ENCODE results near the gene EFCAB5.
A peak's percentile ranks its signal among the peaks of the same experiment; 100 is the strongest.
"Not testable (repeated sequence)": the region's sequence is repeated elsewhere in the genome, so short reads cannot be mapped to it uniquely, and the experiment has no call there.

The EFCAB5 gene

GRCh38 chr17:30095507-30096244 is 154.2 kb downstream of the EFCAB5 start:
- DNase-seq (ENCODE audit: low read depth) = peak; percentile 75

GRCh38 chr17:30101686-30102390 is 160.4 kb downstream of the EFCAB5 start:
- no peak for DNase-seq (ENCODE audit: low read depth)

- DNase-seq (ENCODE audit: low read depth) = no peak
Measured at GRCh38 chr17:30103921-30104320, 162.5 kb downstream of the EFCAB5 start.

- DNase-seq (ENCODE audit: low read depth) = peak; percentile 87
Measured at GRCh38 chr17:30104575-30105339, 163.3 kb downstream of the EFCAB5 start.

GRCh38 chr17:30112794-30113193 is 171.4 kb downstream of the EFCAB5 start:
- DNase-seq (ENCODE audit: low read depth) = no peak

- DNase-seq (ENCODE audit: low read depth) = peak; percentile 13
Measured at GRCh38 chr17:30113213-30113612, 171.8 kb downstream of the EFCAB5 start.

- no peak for DNase-seq (ENCODE audit: low read depth)
Measured at GRCh38 chr17:30116345-30116660, 174.9 kb downstream of the EFCAB5 start.

GRCh38 chr17:30116661-30117551 is 175.5 kb downstream of the EFCAB5 start, which contains the start of gene NSRP1:
NSRP1 (plus strand) TSS chr17:30116816; CDS start chr17:30116844, 28 bp downstream.
- peak; percentile 94 for DNase-seq (ENCODE audit: low read depth)

- DNase-seq (ENCODE audit: low read depth) = no peak
Measured at GRCh38 chr17:30117675-30118081, 176.2 kb downstream of the EFCAB5 start.

- not testable (repeated sequence) for DNase-seq (ENCODE audit: low read depth)
Measured at GRCh38 chr17:30118635-30119034, 177.2 kb downstream of the EFCAB5 start.

GRCh38 chr17:30124273-30124796 is 182.9 kb downstream of the EFCAB5 start:
- DNase-seq (ENCODE audit: low read depth) = no peak

- no peak for DNase-seq (ENCODE audit: low read depth)
Measured at GRCh38 chr17:30130121-30130520, 188.7 kb downstream of the EFCAB5 start.

GRCh38 chr17:30132615-30133014 is 191.2 kb downstream of the EFCAB5 start:
- DNase-seq (ENCODE audit: low read depth) = no peak

- no peak for DNase-seq (ENCODE audit: low read depth)
Measured at GRCh38 chr17:30133197-30133596, 191.8 kb downstream of the EFCAB5 start.

- DNase-seq (ENCODE audit: low read depth) = no peak
Measured at GRCh38 chr17:30134551-30134950, 193.1 kb downstream of the EFCAB5 start.

GRCh38 chr17:30137158-30137557 is 195.7 kb downstream of the EFCAB5 start:
- DNase-seq (ENCODE audit: low read depth) = no peak

GRCh38 chr17:30147860-30148259 is 206.4 kb downstream of the EFCAB5 start:
- not testable (repeated sequence) for DNase-seq (ENCODE audit: low read depth)

- DNase-seq (ENCODE audit: low read depth) = no peak
Measured at GRCh38 chr17:30148376-30148775, 206.9 kb downstream of the EFCAB5 start.

- DNase-seq (ENCODE audit: low read depth) = no peak
Measured at GRCh38 chr17:30151471-30151870, 210.0 kb downstream of the EFCAB5 start.

GRCh38 chr17:30153463-30153862 is 212.0 kb downstream of the EFCAB5 start:
- no peak for DNase-seq (ENCODE audit: low read depth)

- DNase-seq (ENCODE audit: low read depth) = no peak
Measured at GRCh38 chr17:30155389-30155788, 214.0 kb downstream of the EFCAB5 start.
